H7 (cell line): ENCODE data around the gene RPTOR. TPM values are rescaled to one million over a fixed set of nuclear protein-coding genes. Genes with fewer than 3 reads are reported as not detected.
"Not testable (repeated sequence)": the region's sequence is repeated elsewhere in the genome, so short reads cannot be mapped to it uniquely, and the experiment has no call there.

Source experiments
- DNase-seq: peaks from one replicate; pipeline ENCODE4 v3.0.0; 2012
- H3K27me3 ChIP-seq: 2 replicates; pipeline ENCODE4 v1.6.0; 2011; ENCODE audit warnings: mild to moderate bottlenecking, low read length; ENCODE audit not compliant: control insufficient read depth, insufficient read depth
- H3K36me3 ChIP-seq: replicated peaks from 2 replicates; pipeline ENCODE4 v1.5.1; 2011; ENCODE audit warnings: low read length; ENCODE audit not compliant: control insufficient read depth, insufficient read depth
- H3K4me3 ChIP-seq: 2 replicates; pipeline ENCODE4 v1.5.1; 2011; ENCODE audit warnings: low read depth, mild to moderate bottlenecking, control low read depth, low read length, moderate library complexity; ENCODE audit not compliant: insufficient read depth
- total RNA-seq: library from RNA; depleted of rRNA; stranded (reverse); fragments of >200 nt; shearing (Covaris generic); gene quantifications from 2 replicates; pipeline ENCODE4 v1.2.3, GENCODE V29; 2014

Gene RPTOR
- total RNA-seq, 1 experiment from 2014 or later = 20.9 TPM

- no peak for DNase-seq
- Histone ChIP-seq H3K27me3 (no peaks in the 10 kb centered on the region), H3K36me3 (no peaks in the 10 kb centered on the region), H3K4me3 (no peak overlapping the region)
Measured at GRCh38 chr17:80694085-80694991, 149.7 kb downstream of the RPTOR start.

GRCh38 chr17:80694992-80695912, 150.6 kb downstream of the RPTOR start:
- H3K27me3 ChIP-seq = no peaks in the 10 kb centered on the region
- no peak overlapping the region for H3K4me3 ChIP-seq
- DNase-seq = no peak
- no peaks in the 10 kb centered on the region for H3K36me3 ChIP-seq

GRCh38 chr17:80695979-80696378, 151.3 kb downstream of the RPTOR start:
- H3K4me3 ChIP-seq = no peak overlapping the region
- H3K36me3 ChIP-seq = no peaks in the 10 kb centered on the region
- no peak for DNase-seq
- no peaks in the 10 kb centered on the region for H3K27me3 ChIP-seq

- no peaks in the 10 kb centered on the region for H3K27me3 ChIP-seq
- DNase-seq = no peak
- H3K36me3 ChIP-seq = no peaks in the 10 kb centered on the region
- H3K4me3 ChIP-seq = no peak overlapping the region
Measured at GRCh38 chr17:80696456-80696855, 151.8 kb downstream of the RPTOR start.

- Histone ChIP-seq H3K27me3 (no peaks in the 10 kb centered on the region), H3K36me3 (no peaks in the 10 kb centered on the region), H3K4me3 (no peak overlapping the region)
- no peak for DNase-seq
Measured at GRCh38 chr17:80696964-80697363, 152.3 kb downstream of the RPTOR start.

GRCh38 chr17:80698297-80698696, 153.7 kb downstream of the RPTOR start:
- Histone ChIP-seq H3K27me3 (no peaks in the 10 kb centered on the region), H3K36me3 (no peaks in the 10 kb centered on the region), H3K4me3 (no peak overlapping the region)
- peak; percentile 67 for DNase-seq

- DNase-seq, H3K27me3 ChIP-seq, H3K4me3 ChIP-seq, H3K36me3 ChIP-seq: not testable (repeated sequence)
Measured at GRCh38 chr17:80699205-80699604, 154.6 kb downstream of the RPTOR start.

GRCh38 chr17:80701730-80702129, 157.1 kb downstream of the RPTOR start:
- H3K27me3 ChIP-seq = no peaks in the 10 kb centered on the region
- H3K36me3 ChIP-seq = no peaks in the 10 kb centered on the region
- H3K4me3 ChIP-seq = no peak overlapping the region
- DNase-seq = no peak

- Histone ChIP-seq H3K36me3 (no peaks in the 10 kb centered on the region), H3K4me3 (no peak overlapping the region), H3K27me3 (no peaks in the 10 kb centered on the region)
- DNase-seq = no peak
Measured at GRCh38 chr17:80702315-80703141, 157.9 kb downstream of the RPTOR start.

- Histone ChIP-seq H3K36me3 (no peaks in the 10 kb centered on the region), H3K4me3 (no peak overlapping the region), H3K27me3 (no peaks in the 10 kb centered on the region)
- DNase-seq = no peak
Measured at GRCh38 chr17:80703142-80703478, 158.5 kb downstream of the RPTOR start.

- Histone ChIP-seq H3K27me3 (no peaks in the 10 kb centered on the region), H3K4me3 (no peak overlapping the region), H3K36me3 (no peaks in the 10 kb centered on the region)
- DNase-seq = no peak
Measured at GRCh38 chr17:80704381-80704819, 159.8 kb downstream of the RPTOR start.

- H3K36me3 ChIP-seq = no peaks in the 10 kb centered on the region
- no peak overlapping the region for H3K4me3 ChIP-seq
- no peaks in the 10 kb centered on the region for H3K27me3 ChIP-seq
- DNase-seq = no peak
Measured at GRCh38 chr17:80704894-80705293, 160.3 kb downstream of the RPTOR start.

- no peaks in the 10 kb centered on the region for H3K27me3 ChIP-seq
- no peaks in the 10 kb centered on the region for H3K36me3 ChIP-seq
- no peak overlapping the region for H3K4me3 ChIP-seq
- no peak for DNase-seq
Measured at GRCh38 chr17:80705988-80706387, 161.3 kb downstream of the RPTOR start.

GRCh38 chr17:80706463-80706867, 161.8 kb downstream of the RPTOR start:
- Histone ChIP-seq H3K27me3 (no peaks in the 10 kb centered on the region), H3K36me3 (no peaks in the 10 kb centered on the region), H3K4me3 (no peak overlapping the region)
- no peak for DNase-seq
